Spleen (tissue), 7 donors: ENCODE measurements around the gene PIBF1.
A peak's percentile ranks its signal among the peaks of the same experiment; 100 is the strongest.

Experiments used
- POLR2A ChIP-seq, 3 donors: fragments of 450-650 bp; IDR thresholded peaks; one replicate each; pipeline ENCODE4 v1.5.1; 2017; ENCODE audit warnings: antibody characterized with exemption in 3 of 3, mild to moderate bottlenecking in 1 of 3
- POLR2AphosphoS5 ChIP-seq, 3 donors: sonication (generic); formaldehyde crosslinking; IDR thresholded peaks; one replicate each; pipeline ENCODE4 v1.5.1; 2017; ENCODE audit warnings: antibody characterized with exemption in 3 of 3
- TF ChIP-seq, protein P1 (sequence below), 11 experiments: fragments of 200-600 bp in 7 of 11; fragments of 450-650 bp in 4 of 11; sonication (generic) in 4 of 11; IDR thresholded peaks in 8 of 11; conservative IDR thresholded peaks in 3 of 11; 1 replicate in 7 of 11; 2 replicates in 4 of 11; pipeline versions ENCODE4 v1.4.0 to v1.8.0; 2016 to 2021; ENCODE audit warnings: antibody characterized with exemption in 11 of 11, inconsistent platforms in 4 of 11, mild to moderate bottlenecking in 1 of 11
- donor health status: DM: no; HTN: no; CAD: no; lungs with moderate emphysema.
- donor health status: DM: no; HTN: no; CAD: no.
- donor health status: DM: no; HTN: no; CAD: no.

GRCh38 chr13:72808917-72809500 lies 27.1 kb downstream of the PIBF1 start:
- TF ChIP-seq, protein P1, sequence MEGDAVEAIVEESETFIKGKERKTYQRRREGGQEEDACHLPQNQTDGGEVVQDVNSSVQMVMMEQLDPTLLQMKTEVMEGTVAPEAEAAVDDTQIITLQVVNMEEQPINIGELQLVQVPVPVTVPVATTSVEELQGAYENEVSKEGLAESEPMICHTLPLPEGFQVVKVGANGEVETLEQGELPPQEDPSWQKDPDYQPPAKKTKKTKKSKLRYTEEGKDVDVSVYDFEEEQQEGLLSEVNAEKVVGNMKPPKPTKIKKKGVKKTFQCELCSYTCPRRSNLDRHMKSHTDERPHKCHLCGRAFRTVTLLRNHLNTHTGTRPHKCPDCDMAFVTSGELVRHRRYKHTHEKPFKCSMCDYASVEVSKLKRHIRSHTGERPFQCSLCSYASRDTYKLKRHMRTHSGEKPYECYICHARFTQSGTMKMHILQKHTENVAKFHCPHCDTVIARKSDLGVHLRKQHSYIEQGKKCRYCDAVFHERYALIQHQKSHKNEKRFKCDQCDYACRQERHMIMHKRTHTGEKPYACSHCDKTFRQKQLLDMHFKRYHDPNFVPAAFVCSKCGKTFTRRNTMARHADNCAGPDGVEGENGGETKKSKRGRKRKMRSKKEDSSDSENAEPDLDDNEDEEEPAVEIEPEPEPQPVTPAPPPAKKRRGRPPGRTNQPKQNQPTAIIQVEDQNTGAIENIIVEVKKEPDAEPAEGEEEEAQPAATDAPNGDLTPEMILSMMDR (IDR thresholded peaks at IDR 0.05 in 8 of 11, conservative IDR thresholded peaks at IDR 0.05 in 3 of 11): peak; percentile 6 to 68 (median 42)
- TF ChIP-seq POLR2A (IDR thresholded peaks at IDR 0.05) (no peak), POLR2AphosphoS5 (IDR thresholded peaks at IDR 0.05) (no peak)
